ENCODE measurements around the gene FRMD5. TPM values are rescaled to one million over a fixed set of nuclear protein-coding genes. Genes with fewer than 3 reads are reported as not detected.

The FRMD5 gene
- total RNA-seq, 4 donors from 2014 or later, result 0.24 to 0.94 (median 0.67) TPM; not detected in 1

DNA sequence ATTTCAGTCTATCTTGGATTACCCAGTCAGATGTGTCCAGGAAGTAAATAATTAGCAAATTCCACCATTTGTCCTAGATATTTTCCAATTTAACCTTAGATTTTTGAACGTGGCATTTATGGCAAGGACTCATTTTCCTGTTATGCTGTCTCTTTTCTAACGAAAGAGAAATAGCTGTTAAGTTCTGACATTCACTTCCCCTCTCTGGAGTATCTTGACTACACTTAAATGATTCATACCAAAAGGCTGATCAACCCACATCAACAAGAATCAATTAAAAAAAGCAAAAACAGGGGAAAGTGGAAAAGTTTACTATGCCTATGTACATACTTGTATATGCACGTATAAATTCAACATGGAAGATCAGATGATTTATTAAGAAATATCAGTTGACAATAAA lies 149.9 kb downstream of the FRMD5 start:
- Histone ChIP-seq H3K9me3 (no peaks in the 10 kb centered on the region), H3K36me3 (no peaks in the 10 kb centered on the region), H3K27me3 (no peaks in the 10 kb centered on the region), H3K27ac (no peak overlapping the region), H3K4me1 (no peaks in the 10 kb centered on the region), H3K4me3 (replicated peaks in 1 of 3) (no peak overlapping the region)
- TF ChIP-seq, protein P1, sequence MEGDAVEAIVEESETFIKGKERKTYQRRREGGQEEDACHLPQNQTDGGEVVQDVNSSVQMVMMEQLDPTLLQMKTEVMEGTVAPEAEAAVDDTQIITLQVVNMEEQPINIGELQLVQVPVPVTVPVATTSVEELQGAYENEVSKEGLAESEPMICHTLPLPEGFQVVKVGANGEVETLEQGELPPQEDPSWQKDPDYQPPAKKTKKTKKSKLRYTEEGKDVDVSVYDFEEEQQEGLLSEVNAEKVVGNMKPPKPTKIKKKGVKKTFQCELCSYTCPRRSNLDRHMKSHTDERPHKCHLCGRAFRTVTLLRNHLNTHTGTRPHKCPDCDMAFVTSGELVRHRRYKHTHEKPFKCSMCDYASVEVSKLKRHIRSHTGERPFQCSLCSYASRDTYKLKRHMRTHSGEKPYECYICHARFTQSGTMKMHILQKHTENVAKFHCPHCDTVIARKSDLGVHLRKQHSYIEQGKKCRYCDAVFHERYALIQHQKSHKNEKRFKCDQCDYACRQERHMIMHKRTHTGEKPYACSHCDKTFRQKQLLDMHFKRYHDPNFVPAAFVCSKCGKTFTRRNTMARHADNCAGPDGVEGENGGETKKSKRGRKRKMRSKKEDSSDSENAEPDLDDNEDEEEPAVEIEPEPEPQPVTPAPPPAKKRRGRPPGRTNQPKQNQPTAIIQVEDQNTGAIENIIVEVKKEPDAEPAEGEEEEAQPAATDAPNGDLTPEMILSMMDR (IDR thresholded peaks at IDR 0.05), result no peak
- TF ChIP-seq POLR2A (IDR thresholded peaks at IDR 0.05), result no peak
- 67 to 68% methylated on average over 3 of the region's 3 CpGs for WGBS, 2 donors
- intact Hi-C loops (cut with DNase I), result no loop called here
- DNase-seq, result no peak

DNA sequence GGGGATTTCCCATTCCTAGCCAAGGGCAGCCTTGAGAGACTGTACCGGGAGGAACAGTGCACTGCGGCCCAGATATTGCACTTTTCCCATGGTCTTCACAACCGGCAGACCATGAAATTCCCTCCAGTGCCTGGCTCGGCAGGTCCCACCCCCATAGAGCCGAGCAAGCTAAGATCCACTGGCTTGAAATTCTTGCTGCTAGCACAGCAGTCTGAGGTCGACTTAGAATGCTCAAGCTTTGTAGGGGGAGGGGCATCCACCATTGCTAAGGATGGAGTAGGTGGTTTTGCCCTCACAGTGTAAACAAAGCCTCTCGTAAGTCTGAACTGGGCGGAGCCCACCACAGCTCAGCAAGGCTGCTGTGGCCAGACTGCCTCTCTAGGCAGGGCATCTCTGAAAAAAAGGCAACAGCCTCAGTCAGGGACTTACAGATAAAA lies 156.3 kb downstream of the FRMD5 start:
- no peaks in the 10 kb centered on the region for H3K36me3 ChIP-seq
- TF ChIP-seq, protein P1 (IDR thresholded peaks at IDR 0.05), result no peak
- no peak for TF ChIP-seq POLR2A (IDR thresholded peaks at IDR 0.05)
- DNase-seq, result peak; percentile 70 to 75
- no peak overlapping the region for H3K4me3 ChIP-seq (replicated peaks in 1 of 3)
- H3K27ac ChIP-seq, result peak overlapping the region in 1 of 3 donors; percentile 48
- intact Hi-C loops (cut with DNase I), result no loop called here
- no peaks in the 10 kb centered on the region for H3K9me3 ChIP-seq
- H3K4me1 ChIP-seq, result peaks cover 20 to 32% of the 10 kb centered on the region in 2 donors
- H3K27me3 ChIP-seq, result no peaks in the 10 kb centered on the region
- 22 to 42% methylated on average over 7 to 8 of the region's 8 CpGs for WGBS, 2 donors

DNA sequence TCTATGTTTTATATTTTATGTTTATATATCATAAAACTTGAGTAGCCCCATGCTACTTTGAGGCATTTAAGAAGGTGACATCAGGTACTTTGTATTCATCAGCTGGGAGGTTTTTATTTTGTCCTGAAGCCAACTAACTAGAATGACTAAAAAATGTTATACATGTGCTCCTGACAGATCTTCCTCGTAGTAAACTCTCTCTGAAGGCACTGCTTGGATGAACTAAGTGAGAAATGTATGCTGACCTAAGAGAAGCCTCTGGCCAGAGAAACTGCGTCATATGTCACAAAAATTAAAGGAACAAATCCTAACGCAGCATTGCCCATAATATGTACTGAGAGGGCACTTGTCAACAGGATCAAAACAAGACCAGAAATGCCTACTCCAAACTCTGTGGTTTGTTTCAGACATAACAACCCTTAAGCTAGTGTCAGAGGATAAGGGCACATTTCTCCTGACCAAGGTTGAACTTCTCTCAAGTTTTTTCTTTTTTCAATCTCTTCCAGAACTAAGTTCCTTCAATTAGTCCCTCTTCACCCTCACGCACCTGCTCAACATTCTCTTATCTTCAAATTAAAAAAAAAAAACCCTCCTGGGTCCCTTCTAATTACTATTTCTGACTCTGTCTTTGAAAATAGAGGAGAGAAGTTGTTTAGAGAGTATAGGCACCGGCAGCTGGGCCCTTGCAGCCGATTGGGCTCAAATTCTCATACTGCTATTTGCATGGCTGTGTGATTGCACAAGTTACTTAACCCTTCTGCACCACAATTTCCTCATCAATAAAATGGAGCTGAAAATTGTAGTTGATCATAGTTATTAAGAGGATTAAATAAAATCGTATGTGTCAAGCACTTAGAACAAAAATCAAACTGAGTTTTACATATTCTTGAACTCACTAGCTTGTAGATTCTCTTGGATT lies 159.0 kb downstream of the FRMD5 start:
- peaks cover 20 to 35% of the 10 kb centered on the region in 2 donors for H3K4me1 ChIP-seq
- no peak overlapping the region for H3K4me3 ChIP-seq (replicated peaks in 1 of 3)
- no peak for DNase-seq
- H3K36me3 ChIP-seq, result no peaks in the 10 kb centered on the region
- peak overlapping the region; percentile 44 to 78 (median 76) for H3K27ac ChIP-seq
- H3K27me3 ChIP-seq, result no peaks in the 10 kb centered on the region
- TF ChIP-seq, protein P1 (IDR thresholded peaks at IDR 0.05), result no peak
- no peak for TF ChIP-seq POLR2A (IDR thresholded peaks at IDR 0.05)
- WGBS, 2 donors, result 49 to 50% methylated on average over 7 of the region's 7 CpGs
- H3K9me3 ChIP-seq, result no peaks in the 10 kb centered on the region
- intact Hi-C loops (cut with DNase I), result no loop called here

DNA sequence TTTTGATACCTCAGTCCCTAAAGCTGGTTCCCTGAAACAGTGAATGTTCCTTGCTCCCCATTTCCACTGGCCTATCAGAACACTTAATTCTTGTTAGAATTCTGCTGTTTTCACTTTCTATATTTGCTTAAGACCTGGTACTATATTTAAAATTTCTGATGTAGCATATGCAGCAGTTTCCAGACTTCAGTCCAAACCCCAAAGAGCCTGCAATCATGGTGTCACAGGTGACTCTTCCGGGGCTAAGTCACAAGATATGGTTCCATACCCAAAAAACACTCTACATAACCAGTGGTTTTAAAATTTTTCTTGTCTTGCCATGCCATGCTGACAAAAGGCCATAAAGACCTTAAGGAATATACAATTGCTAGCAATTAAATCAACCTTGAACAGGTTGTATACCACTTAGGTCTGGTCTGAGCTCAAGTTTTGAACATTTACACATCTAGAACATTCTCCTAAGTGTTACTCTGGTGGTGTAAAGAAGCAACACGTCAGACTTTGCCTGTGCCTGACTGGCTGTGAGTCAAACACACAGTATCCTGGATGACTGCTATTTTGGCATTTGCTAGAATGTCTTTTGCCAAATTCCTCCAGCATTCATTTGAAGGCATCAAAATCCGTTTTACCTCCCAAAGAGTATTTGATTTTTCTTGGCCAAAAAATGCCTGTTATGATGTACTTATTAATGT lies 160.0 kb downstream of the FRMD5 start:
- Histone ChIP-seq H3K36me3 (no peaks in the 10 kb centered on the region), H3K27ac (peak overlapping the region; percentile 44 to 78 (median 76)), H3K9me3 (no peaks in the 10 kb centered on the region), H3K4me3 (replicated peaks in 1 of 3) (no peak overlapping the region), H3K4me1 (peaks cover 20 to 35% of the 10 kb centered on the region in 2 donors), H3K27me3 (no peaks in the 10 kb centered on the region)
- TF ChIP-seq, protein P1 (IDR thresholded peaks at IDR 0.05), result peak in 1 of 6 experiments; percentile 12
- no peak for TF ChIP-seq POLR2A (IDR thresholded peaks at IDR 0.05)
- intact Hi-C loops (cut with DNase I), result no loop called here
- 34 to 41% methylated on average over 3 of the region's 3 CpGs for WGBS, 2 donors
- DNase-seq, result peak; percentile 46 to 60
